ENCODE data around the gene NALCN.

- TF ChIP-seq ZFP37 (tag by site-specific recombination; IDR thresholded peaks at IDR 0.05), result no peak
- TF ChIP-seq ZNF558 (tag by site-specific recombination; IDR thresholded peaks at IDR 0.05), result no peak
- no peak for TF ChIP-seq ZNF138 (tag by site-specific recombination; IDR thresholded peaks at IDR 0.05; ENCODE audit: borderline replicate concordance)
- TF ChIP-seq, protein P1, sequence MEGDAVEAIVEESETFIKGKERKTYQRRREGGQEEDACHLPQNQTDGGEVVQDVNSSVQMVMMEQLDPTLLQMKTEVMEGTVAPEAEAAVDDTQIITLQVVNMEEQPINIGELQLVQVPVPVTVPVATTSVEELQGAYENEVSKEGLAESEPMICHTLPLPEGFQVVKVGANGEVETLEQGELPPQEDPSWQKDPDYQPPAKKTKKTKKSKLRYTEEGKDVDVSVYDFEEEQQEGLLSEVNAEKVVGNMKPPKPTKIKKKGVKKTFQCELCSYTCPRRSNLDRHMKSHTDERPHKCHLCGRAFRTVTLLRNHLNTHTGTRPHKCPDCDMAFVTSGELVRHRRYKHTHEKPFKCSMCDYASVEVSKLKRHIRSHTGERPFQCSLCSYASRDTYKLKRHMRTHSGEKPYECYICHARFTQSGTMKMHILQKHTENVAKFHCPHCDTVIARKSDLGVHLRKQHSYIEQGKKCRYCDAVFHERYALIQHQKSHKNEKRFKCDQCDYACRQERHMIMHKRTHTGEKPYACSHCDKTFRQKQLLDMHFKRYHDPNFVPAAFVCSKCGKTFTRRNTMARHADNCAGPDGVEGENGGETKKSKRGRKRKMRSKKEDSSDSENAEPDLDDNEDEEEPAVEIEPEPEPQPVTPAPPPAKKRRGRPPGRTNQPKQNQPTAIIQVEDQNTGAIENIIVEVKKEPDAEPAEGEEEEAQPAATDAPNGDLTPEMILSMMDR (tag by site-specific recombination; IDR thresholded peaks at IDR 0.05), result no peak
- TF ChIP-seq HOXC10 (CRISPR knock-in tag; IDR thresholded peaks at IDR 0.05), result no peak
- TF ChIP-seq, protein P2, sequence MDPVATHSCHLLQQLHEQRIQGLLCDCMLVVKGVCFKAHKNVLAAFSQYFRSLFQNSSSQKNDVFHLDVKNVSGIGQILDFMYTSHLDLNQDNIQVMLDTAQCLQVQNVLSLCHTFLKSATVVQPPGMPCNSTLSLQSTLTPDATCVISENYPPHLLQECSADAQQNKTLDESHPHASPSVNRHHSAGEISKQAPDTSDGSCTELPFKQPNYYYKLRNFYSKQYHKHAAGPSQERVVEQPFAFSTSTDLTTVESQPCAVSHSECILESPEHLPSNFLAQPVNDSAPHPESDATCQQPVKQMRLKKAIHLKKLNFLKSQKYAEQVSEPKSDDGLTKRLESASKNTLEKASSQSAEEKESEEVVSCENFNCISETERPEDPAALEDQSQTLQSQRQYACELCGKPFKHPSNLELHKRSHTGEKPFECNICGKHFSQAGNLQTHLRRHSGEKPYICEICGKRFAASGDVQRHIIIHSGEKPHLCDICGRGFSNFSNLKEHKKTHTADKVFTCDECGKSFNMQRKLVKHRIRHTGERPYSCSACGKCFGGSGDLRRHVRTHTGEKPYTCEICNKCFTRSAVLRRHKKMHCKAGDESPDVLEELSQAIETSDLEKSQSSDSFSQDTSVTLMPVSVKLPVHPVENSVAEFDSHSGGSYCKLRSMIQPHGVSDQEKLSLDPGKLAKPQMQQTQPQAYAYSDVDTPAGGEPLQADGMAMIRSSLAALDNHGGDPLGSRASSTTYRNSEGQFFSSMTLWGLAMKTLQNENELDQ (tag by site-specific recombination; IDR thresholded peaks at IDR 0.05; ENCODE audit: low read depth), result no peak
- TF ChIP-seq ZNF513 (tag by site-specific recombination; IDR thresholded peaks at IDR 0.05), result no peak
Observed at GRCh38 chr13:101115762-101116171, 300.5 kb downstream of the NALCN start.

All from HEK293 (cell line).